WTC11 (cell line): ENCODE data around the gene ANKRD11. TPM values are rescaled to one million over a fixed set of nuclear protein-coding genes. Genes with fewer than 3 reads are reported as not detected.
A peak's percentile ranks its signal among the peaks of the same experiment; 100 is the strongest.
"Not testable (repeated sequence)": the region's sequence is repeated elsewhere in the genome, so short reads cannot be mapped to it uniquely, and the experiment has no call there.

Experiments used
- ATAC-seq: fragments of 200-7000 bp; cut with Tn5 transposase; 2 replicates; pipeline ENCODE4 v1.10.0; 2021; ENCODE audit warnings: mild to moderate bottlenecking, moderate library complexity
- CTCF ChIA-PET: fragments of 300-600 bp; sonication (Branson Sonifier 250); formaldehyde crosslinking; loops from one replicate; lab custom pipeline; 2021; ENCODE audit warnings: antibody characterized with exemption; lab: Charles Lee
- POLR2A ChIA-PET: fragments of 350-600 bp; sonication (Branson Sonifier 250); formaldehyde crosslinking; loops from one replicate; lab custom pipeline; 2021; ENCODE audit warnings: antibody characterized with exemption; lab: Charles Lee
- DNase-seq: peaks from one replicate; pipeline ENCODE4 v3.0.0; 2021; ENCODE audit warnings: low spot score
- H3K27ac Mint-ChIP-seq: 2 replicates; pipeline ENCODE4 v1.8.0; 2021; ENCODE audit warnings: mixed read lengths
- H3K27me3 Mint-ChIP-seq: 2 replicates; pipeline ENCODE4 v1.8.0; 2021; ENCODE audit warnings: low read depth, mild to moderate bottlenecking, moderate library complexity, mixed read lengths
- H3K36me3 Mint-ChIP-seq: 2 replicates; pipeline ENCODE4 v1.8.0; 2021; ENCODE audit warnings: mixed read lengths
- H3K4me1 Mint-ChIP-seq: 2 replicates; pipeline ENCODE4 v1.8.0; 2022; ENCODE audit warnings: mixed read lengths
- H3K4me3 Mint-ChIP-seq: 2 replicates; pipeline ENCODE4 v1.8.0; 2021; ENCODE audit warnings: mild to moderate bottlenecking, moderate library complexity, mixed read lengths
- H3K9me3 Mint-ChIP-seq: 2 replicates; pipeline ENCODE4 v1.8.0; 2021; ENCODE audit warnings: mixed read lengths
- ATF1 ChIP-seq: sonication (generic); formaldehyde crosslinking; IDR thresholded peaks from 2 replicates; pipeline ENCODE4 v1.8.1; 2023; ENCODE audit warnings: mild to moderate bottlenecking, moderate library complexity, missing genetic modification reagents
- CREB1 ChIP-seq: sonication (generic); formaldehyde crosslinking; IDR thresholded peaks from 2 replicates; pipeline ENCODE4 v1.8.0; 2023; ENCODE audit warnings: mild to moderate bottlenecking, missing genetic modification reagents
- EMX1 ChIP-seq: fragments of 250-450 bp; sonication (Bioruptor Pico); IDR thresholded peaks from 2 replicates; pipeline ENCODE4 v1.8.0; 2021; ENCODE audit warnings: mild to moderate bottlenecking
- FOXJ3 ChIP-seq: sonication (generic); formaldehyde crosslinking; IDR thresholded peaks from 2 replicates; pipeline ENCODE4 v1.9.0; 2021; ENCODE audit warnings: missing genetic modification reagents, mild to moderate bottlenecking, borderline replicate concordance
- GRHL2 ChIP-seq: fragments of 250-450 bp; sonication (Bioruptor Pico); IDR thresholded peaks from 2 replicates; pipeline ENCODE4 v1.8.0; 2022; ENCODE audit warnings: mild to moderate bottlenecking, moderate library complexity; ENCODE audit not compliant: insufficient replicate concordance, severe bottlenecking
- JAZF1 ChIP-seq: fragments of 250-450 bp; sonication (Bioruptor Pico); IDR thresholded peaks from 2 replicates; pipeline ENCODE4 v1.9.0; 2021; ENCODE audit warnings: moderate library complexity, mild to moderate bottlenecking, inconsistent platforms
- MYBL2 ChIP-seq: sonication (generic); formaldehyde crosslinking; IDR thresholded peaks from 2 replicates; pipeline ENCODE4 v1.8.1; 2023; ENCODE audit warnings: mild to moderate bottlenecking, moderate library complexity, missing genetic modification reagents
- NFYB ChIP-seq: sonication (generic); formaldehyde crosslinking; conservative IDR thresholded peaks from 2 replicates; pipeline ENCODE4 v1.8.0; 2022; ENCODE audit warnings: low read depth, missing genetic modification reagents
- RORB ChIP-seq: fragments of 250-450 bp; sonication (Bioruptor Pico); IDR thresholded peaks from 2 replicates; pipeline ENCODE4 v1.9.0; 2021; ENCODE audit warnings: mild to moderate bottlenecking
- SMAD3 ChIP-seq: sonication (generic); formaldehyde crosslinking; IDR thresholded peaks from 2 replicates; pipeline ENCODE4 v1.8.0; 2022; ENCODE audit warnings: missing genetic modification reagents, mild to moderate bottlenecking, borderline replicate concordance
- TEAD4 ChIP-seq: sonication (generic); formaldehyde crosslinking; IDR thresholded peaks from 2 replicates; pipeline ENCODE4 v1.8.0; 2022; ENCODE audit warnings: mild to moderate bottlenecking, missing genetic modification reagents
- ZNF232 ChIP-seq: sonication (generic); formaldehyde crosslinking; IDR thresholded peaks from 2 replicates; pipeline ENCODE4 v1.8.0; 2022; ENCODE audit warnings: mild to moderate bottlenecking, missing genetic modification reagents
- ZNF263 ChIP-seq: sonication (generic); formaldehyde crosslinking; IDR thresholded peaks from 2 replicates; pipeline ENCODE4 v1.8.1; 2022; ENCODE audit warnings: low read depth, mild to moderate bottlenecking, moderate library complexity, missing genetic modification reagents
- ZNF671 ChIP-seq: fragments of 250-450 bp; sonication (Bioruptor Pico); IDR thresholded peaks from 2 replicates; pipeline ENCODE4 v1.8.0; 2021; ENCODE audit warnings: mild to moderate bottlenecking
- total RNA-seq: library from RNA; stranded (reverse); gene quantifications from 3 replicates; pipeline ENCODE4 v1.2.3, GENCODE V29; 2021
- TF ChIP-seq, protein P1 (sequence below): sonication (generic); formaldehyde crosslinking; IDR thresholded peaks from 2 replicates; pipeline ENCODE4 v1.8.1; 2023; ENCODE audit warnings: mild to moderate bottlenecking, missing genetic modification reagents, moderate library complexity
- TF ChIP-seq, protein P2 (sequence below): fragments of 250-450 bp; sonication (Bioruptor Pico); IDR thresholded peaks from 2 replicates; pipeline ENCODE4 v1.9.0; 2021; ENCODE audit warnings: moderate library complexity, mild to moderate bottlenecking, inconsistent platforms, borderline replicate concordance
- TF ChIP-seq, protein P3 (sequence below): fragments of 250-450 bp; sonication (Bioruptor Pico); IDR thresholded peaks from 2 replicates; pipeline ENCODE4 v1.9.0; 2021; ENCODE audit warnings: mild to moderate bottlenecking, borderline replicate concordance
- TF ChIP-seq, protein P4 (sequence below): sonication (generic); formaldehyde crosslinking; IDR thresholded peaks from 2 replicates; pipeline ENCODE4 v1.8.0; 2022; ENCODE audit warnings: mild to moderate bottlenecking, missing genetic modification reagents
- TF ChIP-seq, protein P5 (sequence below): fragments of 250-450 bp; sonication (Bioruptor Pico); IDR thresholded peaks from 2 replicates; pipeline ENCODE4 v2.1.2; 2022; ENCODE audit warnings: mild to moderate bottlenecking, moderate library complexity
- TF ChIP-seq, protein P6 (sequence below): sonication (generic); formaldehyde crosslinking; IDR thresholded peaks from 2 replicates; pipeline ENCODE4 v1.8.1; 2022; ENCODE audit warnings: mild to moderate bottlenecking, missing genetic modification reagents, moderate library complexity, borderline replicate concordance
- TF ChIP-seq, protein P7 (sequence below): sonication (generic); formaldehyde crosslinking; IDR thresholded peaks from 2 replicates; pipeline ENCODE4 v1.8.0; 2022; ENCODE audit warnings: mild to moderate bottlenecking, missing genetic modification reagents

The ANKRD11 gene
- total RNA-seq, 1 experiment from 2014 or later = 184 TPM

DNA sequence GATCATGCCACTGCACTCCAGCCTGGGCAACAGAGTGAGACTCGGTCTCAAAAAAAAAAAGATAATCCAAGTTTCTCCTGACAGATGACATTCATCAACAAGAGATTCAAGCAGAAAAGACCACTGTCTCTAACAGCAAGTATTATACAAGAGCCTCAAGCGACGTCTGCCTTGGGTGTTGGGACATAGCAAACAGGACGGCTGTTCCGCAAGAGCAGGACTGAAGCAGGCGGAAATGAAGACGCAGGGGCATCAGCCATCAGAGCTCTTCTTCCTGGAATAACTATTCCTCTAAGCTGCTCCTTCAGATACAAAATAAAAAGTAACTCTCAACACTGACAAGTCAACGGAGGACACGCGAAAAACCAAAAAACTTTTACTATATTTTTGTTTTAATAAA is 54.0 kb downstream of the ANKRD11 start (continued):
- no peak for TF ChIP-seq FOXJ3
- TF ChIP-seq JAZF1 (CRISPR knock-in tag) = no peak
- no peak for TF ChIP-seq ATF1 (CRISPR knock-in tag)
- TF ChIP-seq ZNF263 (CRISPR knock-in tag) = no peak
- TF ChIP-seq, protein P1, sequence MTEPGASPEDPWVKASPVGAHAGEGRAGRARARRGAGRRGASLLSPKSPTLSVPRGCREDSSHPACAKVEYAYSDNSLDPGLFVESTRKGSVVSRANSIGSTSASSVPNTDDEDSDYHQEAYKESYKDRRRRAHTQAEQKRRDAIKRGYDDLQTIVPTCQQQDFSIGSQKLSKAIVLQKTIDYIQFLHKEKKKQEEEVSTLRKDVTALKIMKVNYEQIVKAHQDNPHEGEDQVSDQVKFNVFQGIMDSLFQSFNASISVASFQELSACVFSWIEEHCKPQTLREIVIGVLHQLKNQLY (CRISPR knock-in tag) = no peak
- TF ChIP-seq, protein P2, sequence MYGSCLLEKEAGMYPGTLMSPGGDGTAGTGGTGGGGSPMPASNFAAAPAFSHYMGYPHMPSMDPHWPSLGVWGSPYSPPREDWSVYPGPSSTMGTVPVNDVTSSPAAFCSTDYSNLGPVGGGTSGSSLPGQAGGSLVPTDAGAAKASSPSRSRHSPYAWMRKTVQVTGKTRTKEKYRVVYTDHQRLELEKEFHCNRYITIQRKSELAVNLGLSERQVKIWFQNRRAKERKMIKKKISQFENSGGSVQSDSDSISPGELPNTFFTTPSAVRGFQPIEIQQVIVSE (CRISPR knock-in tag) = no peak
- TF ChIP-seq, protein P3, sequence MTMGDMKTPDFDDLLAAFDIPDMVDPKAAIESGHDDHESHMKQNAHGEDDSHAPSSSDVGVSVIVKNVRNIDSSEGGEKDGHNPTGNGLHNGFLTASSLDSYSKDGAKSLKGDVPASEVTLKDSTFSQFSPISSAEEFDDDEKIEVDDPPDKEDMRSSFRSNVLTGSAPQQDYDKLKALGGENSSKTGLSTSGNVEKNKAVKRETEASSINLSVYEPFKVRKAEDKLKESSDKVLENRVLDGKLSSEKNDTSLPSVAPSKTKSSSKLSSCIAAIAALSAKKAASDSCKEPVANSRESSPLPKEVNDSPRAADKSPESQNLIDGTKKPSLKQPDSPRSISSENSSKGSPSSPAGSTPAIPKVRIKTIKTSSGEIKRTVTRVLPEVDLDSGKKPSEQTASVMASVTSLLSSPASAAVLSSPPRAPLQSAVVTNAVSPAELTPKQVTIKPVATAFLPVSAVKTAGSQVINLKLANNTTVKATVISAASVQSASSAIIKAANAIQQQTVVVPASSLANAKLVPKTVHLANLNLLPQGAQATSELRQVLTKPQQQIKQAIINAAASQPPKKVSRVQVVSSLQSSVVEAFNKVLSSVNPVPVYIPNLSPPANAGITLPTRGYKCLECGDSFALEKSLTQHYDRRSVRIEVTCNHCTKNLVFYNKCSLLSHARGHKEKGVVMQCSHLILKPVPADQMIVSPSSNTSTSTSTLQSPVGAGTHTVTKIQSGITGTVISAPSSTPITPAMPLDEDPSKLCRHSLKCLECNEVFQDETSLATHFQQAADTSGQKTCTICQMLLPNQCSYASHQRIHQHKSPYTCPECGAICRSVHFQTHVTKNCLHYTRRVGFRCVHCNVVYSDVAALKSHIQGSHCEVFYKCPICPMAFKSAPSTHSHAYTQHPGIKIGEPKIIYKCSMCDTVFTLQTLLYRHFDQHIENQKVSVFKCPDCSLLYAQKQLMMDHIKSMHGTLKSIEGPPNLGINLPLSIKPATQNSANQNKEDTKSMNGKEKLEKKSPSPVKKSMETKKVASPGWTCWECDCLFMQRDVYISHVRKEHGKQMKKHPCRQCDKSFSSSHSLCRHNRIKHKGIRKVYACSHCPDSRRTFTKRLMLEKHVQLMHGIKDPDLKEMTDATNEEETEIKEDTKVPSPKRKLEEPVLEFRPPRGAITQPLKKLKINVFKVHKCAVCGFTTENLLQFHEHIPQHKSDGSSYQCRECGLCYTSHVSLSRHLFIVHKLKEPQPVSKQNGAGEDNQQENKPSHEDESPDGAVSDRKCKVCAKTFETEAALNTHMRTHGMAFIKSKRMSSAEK = no peak
- TF ChIP-seq ZNF232 (CRISPR knock-in tag) = no peak
- TF ChIP-seq, protein P4, sequence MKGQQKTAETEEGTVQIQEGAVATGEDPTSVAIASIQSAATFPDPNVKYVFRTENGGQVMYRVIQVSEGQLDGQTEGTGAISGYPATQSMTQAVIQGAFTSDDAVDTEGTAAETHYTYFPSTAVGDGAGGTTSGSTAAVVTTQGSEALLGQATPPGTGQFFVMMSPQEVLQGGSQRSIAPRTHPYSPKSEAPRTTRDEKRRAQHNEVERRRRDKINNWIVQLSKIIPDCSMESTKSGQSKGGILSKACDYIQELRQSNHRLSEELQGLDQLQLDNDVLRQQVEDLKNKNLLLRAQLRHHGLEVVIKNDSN (CRISPR knock-in tag) = no peak
- TF ChIP-seq, protein P5, sequence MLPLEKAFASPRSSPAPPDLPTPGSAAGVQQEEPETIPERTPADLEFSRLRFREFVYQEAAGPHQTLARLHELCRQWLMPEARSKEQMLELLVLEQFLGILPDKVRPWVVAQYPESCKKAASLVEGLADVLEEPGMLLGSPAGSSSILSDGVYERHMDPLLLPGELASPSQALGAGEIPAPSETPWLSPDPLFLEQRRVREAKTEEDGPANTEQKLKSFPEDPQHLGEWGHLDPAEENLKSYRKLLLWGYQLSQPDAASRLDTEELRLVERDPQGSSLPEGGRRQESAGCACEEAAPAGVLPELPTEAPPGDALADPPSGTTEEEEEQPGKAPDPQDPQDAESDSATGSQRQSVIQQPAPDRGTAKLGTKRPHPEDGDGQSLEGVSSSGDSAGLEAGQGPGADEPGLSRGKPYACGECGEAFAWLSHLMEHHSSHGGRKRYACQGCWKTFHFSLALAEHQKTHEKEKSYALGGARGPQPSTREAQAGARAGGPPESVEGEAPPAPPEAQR (CRISPR knock-in tag) = no peak

DNA sequence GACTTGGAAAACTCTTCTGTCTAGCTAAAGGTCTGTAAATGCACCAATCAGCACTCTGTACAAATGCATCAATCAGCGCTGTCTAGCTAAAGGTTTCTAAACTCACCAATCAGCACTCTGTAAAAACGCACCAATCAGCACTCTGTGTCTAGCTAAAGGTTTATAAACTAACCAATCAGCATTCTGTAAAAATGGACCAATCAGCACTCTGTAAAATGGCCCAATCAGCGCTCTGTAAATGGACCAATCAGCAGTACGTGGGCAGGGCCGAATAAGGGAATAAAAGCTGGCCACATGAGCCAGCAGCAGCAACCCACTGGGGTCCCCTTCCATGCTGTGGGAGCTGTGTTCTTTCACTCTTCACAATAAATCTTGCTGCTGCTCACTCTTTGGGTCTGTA is 55.3 kb downstream of the ANKRD11 start:
- POLR2A ChIA-PET, DNase-seq, H3K9me3 Mint-ChIP-seq, H3K4me3 Mint-ChIP-seq, H3K27me3 Mint-ChIP-seq, ATAC-seq: not testable (repeated sequence)
- peak; percentile 64 for TF ChIP-seq NFYB (CRISPR knock-in tag)
- CTCF ChIA-PET = interaction anchor here (1.2 kb wide), 1 partner anchor 9 kb away, joined by 3 read pairs; no protein-coding TSS in a partner anchor
- peaks cover 36% of the 10 kb centered on the region for H3K4me1 Mint-ChIP-seq
- H3K36me3 Mint-ChIP-seq = peaks cover 15% of the 10 kb centered on the region
- peak overlapping the region; percentile 26; the same call in 1 of the 2 replicates for H3K27ac Mint-ChIP-seq

DNA sequence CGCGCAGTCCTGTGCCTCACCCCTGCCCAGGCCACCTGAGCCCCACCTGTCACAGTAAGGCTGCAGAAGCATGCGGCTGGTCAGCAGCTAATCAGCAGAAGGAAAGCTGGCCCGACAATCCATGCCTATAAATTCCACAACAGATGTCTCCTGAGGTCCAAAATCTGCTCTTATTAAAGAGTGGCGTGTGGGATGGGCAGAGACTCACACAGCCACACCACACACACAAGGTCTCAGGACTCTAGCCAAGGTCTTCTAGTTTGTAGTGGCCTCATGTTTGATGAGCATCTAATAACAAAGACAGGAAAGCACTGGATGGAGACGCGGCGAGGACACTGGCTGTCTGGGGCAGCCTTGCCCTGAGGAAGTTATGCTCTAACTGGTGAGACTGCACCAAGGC is 55.9 kb downstream of the ANKRD11 start:
- POLR2A ChIA-PET = no interaction called here
- Mint-ChIP-seq H3K4me3 (no peak overlapping the region), H3K36me3 (peaks cover 15% of the 10 kb centered on the region), H3K9me3 (peaks cover 8% of the 10 kb centered on the region), H3K27ac (peak overlapping the region; percentile 7), H3K4me1 (peaks cover 31% of the 10 kb centered on the region), H3K27me3 (no peaks in the 10 kb centered on the region)
- DNase-seq = no peak
- CTCF ChIA-PET = interaction anchor here (1.2 kb wide), 1 partner anchor 10 kb away, joined by 3 read pairs; no protein-coding TSS in a partner anchor
- no peak for ATAC-seq
- no peak for TF ChIP-seq GRHL2 (CRISPR knock-in tag)
- no peak for TF ChIP-seq MYBL2
- TF ChIP-seq, protein P4 (CRISPR knock-in tag) = no peak
- no peak for TF ChIP-seq EMX1 (CRISPR knock-in tag)
- TF ChIP-seq, protein P6, sequence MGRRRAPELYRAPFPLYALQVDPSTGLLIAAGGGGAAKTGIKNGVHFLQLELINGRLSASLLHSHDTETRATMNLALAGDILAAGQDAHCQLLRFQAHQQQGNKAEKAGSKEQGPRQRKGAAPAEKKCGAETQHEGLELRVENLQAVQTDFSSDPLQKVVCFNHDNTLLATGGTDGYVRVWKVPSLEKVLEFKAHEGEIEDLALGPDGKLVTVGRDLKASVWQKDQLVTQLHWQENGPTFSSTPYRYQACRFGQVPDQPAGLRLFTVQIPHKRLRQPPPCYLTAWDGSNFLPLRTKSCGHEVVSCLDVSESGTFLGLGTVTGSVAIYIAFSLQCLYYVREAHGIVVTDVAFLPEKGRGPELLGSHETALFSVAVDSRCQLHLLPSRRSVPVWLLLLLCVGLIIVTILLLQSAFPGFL = no peak
- TF ChIP-seq ZNF671 (CRISPR knock-in tag) = no peak
- TF ChIP-seq, protein P1 (CRISPR knock-in tag) = no peak
- TF ChIP-seq, protein P7, sequence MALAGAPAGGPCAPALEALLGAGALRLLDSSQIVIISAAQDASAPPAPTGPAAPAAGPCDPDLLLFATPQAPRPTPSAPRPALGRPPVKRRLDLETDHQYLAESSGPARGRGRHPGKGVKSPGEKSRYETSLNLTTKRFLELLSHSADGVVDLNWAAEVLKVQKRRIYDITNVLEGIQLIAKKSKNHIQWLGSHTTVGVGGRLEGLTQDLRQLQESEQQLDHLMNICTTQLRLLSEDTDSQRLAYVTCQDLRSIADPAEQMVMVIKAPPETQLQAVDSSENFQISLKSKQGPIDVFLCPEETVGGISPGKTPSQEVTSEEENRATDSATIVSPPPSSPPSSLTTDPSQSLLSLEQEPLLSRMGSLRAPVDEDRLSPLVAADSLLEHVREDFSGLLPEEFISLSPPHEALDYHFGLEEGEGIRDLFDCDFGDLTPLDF = no peak
- no peak for TF ChIP-seq CREB1
- no peak for TF ChIP-seq ZNF263 (CRISPR knock-in tag)
- TF ChIP-seq SMAD3 (CRISPR knock-in tag) = no peak
- TF ChIP-seq RORB (CRISPR knock-in tag) = no peak
- no peak for TF ChIP-seq TEAD4 (CRISPR knock-in tag)
